AG09309 (cell line): Measurements from ENCODE around the gene PGC.

Experiments used
- DNase-seq: peaks from one replicate; pipeline ENCODE4 v3.0.0-alpha.2; 2010; ENCODE audit warnings: low read depth
- H3K4me3 ChIP-seq: 2 replicates; pipeline ENCODE4 v1.5.1; 2011; ENCODE audit warnings: mild to moderate bottlenecking, low read depth, low read length, moderate library complexity; ENCODE audit not compliant: control insufficient read depth
- TF ChIP-seq, protein P1 (sequence below): IDR thresholded peaks from 2 replicates; pipeline ENCODE4 v1.5.1; 2011; ENCODE audit warnings: mild to moderate bottlenecking, low read depth, low read length, inconsistent platforms; ENCODE audit not compliant: insufficient read depth, control insufficient read depth; ENCODE audit errors: missing control alignments

PGC gene

DNA sequence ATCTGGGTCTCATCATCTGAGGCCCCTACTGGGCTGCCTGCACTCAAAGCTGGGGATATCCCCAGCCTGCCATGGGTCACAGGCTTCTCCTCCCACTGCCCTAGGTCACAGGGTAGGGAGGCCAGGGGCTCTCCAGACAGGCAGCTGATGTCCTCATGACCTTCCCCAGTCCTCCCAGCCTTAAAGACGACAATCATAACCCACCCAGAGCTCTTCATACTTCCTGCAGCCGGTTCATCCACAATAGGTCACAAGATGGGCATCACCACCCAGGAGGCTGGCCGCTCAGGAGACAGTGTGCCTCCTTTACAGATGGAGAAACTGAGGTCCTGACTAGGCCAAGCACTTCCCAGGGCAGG is 27.0 kb downstream of the PGC start:
- TF ChIP-seq, protein P1, sequence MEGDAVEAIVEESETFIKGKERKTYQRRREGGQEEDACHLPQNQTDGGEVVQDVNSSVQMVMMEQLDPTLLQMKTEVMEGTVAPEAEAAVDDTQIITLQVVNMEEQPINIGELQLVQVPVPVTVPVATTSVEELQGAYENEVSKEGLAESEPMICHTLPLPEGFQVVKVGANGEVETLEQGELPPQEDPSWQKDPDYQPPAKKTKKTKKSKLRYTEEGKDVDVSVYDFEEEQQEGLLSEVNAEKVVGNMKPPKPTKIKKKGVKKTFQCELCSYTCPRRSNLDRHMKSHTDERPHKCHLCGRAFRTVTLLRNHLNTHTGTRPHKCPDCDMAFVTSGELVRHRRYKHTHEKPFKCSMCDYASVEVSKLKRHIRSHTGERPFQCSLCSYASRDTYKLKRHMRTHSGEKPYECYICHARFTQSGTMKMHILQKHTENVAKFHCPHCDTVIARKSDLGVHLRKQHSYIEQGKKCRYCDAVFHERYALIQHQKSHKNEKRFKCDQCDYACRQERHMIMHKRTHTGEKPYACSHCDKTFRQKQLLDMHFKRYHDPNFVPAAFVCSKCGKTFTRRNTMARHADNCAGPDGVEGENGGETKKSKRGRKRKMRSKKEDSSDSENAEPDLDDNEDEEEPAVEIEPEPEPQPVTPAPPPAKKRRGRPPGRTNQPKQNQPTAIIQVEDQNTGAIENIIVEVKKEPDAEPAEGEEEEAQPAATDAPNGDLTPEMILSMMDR = no peak
- H3K4me3 ChIP-seq = no peak overlapping the region
- DNase-seq = no peak

DNA sequence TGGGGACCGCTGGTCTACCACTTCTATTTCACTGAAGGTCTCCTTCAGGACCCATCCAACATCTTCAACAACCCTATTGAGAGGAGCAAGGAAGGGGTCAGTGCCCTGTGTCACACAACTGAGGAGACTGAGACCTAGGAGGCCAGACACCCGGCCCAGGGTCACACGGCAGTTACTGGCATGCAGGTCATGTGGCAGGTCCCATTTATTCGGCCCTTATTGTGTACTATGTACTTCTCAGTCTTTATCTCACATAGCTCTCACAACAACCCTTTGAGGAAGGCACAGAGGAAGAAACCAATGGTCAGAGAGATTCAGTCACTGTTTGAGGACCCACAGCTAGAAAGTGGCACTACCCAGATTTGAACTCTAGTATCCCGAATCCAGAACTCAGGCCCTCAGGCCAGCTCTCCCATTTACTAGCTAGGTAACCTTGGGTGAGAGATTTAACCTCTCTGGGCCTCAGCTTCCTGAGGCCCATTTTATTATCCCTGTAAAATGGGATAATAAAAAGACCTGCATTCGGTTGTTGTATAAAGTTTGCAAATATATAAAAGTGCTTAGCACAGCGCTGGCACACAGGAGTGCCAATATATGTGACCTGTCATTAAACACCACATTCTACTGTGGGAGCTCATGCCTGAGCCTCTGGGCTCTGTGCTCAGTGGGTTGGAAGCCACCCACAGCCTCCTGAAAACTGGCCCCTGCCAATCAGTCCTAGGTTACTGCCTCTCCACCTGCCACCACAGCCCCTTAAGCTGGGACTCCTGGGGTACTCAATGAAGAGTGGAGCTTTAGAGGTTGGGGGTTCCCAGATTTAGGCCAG is 27.5 kb downstream of the PGC start:
- TF ChIP-seq, protein P1 = no peak
- no peak for DNase-seq
- H3K4me3 ChIP-seq = no peak overlapping the region

DNA sequence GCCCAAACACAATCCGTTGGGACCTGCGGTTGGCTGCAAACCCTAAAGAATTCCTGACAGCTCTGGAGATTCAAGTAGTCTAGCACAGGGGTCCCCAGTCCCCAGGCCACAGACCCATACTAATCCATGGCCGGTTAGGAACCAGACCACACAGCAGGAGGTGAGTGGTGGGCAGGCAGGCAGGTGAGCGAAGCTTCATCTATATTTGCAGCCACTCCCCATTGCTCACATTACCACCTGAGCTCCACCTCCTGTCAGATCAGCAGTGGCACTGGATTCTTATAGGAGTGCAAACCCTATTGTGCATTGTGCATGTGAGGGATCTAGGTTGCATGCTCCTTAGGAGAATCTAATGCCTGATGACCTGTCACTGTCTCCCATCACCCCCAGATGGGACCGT is 28.4 kb downstream of the PGC start:
- TF ChIP-seq, protein P1 = no peak
- no peak for DNase-seq
- no peak overlapping the region for H3K4me3 ChIP-seq

DNA sequence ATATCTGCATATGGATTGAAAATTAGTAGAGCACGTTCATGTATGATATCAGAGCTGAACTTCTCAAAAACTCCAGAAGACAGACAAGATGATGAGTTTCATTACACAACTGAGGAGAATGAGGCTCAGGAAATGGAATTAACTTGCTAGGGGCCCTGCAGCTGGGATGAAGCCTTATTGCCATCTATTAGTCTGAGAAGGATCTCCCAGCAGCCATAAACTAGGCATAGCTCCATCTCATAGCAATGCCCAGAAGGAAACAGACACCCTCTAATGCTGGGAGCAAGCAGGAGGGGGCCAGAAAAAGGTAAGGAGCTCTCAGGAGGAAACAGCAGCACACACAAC is 29.8 kb downstream of the PGC start:
- DNase-seq = no peak
- TF ChIP-seq, protein P1 = no peak
- no peak overlapping the region for H3K4me3 ChIP-seq

DNA sequence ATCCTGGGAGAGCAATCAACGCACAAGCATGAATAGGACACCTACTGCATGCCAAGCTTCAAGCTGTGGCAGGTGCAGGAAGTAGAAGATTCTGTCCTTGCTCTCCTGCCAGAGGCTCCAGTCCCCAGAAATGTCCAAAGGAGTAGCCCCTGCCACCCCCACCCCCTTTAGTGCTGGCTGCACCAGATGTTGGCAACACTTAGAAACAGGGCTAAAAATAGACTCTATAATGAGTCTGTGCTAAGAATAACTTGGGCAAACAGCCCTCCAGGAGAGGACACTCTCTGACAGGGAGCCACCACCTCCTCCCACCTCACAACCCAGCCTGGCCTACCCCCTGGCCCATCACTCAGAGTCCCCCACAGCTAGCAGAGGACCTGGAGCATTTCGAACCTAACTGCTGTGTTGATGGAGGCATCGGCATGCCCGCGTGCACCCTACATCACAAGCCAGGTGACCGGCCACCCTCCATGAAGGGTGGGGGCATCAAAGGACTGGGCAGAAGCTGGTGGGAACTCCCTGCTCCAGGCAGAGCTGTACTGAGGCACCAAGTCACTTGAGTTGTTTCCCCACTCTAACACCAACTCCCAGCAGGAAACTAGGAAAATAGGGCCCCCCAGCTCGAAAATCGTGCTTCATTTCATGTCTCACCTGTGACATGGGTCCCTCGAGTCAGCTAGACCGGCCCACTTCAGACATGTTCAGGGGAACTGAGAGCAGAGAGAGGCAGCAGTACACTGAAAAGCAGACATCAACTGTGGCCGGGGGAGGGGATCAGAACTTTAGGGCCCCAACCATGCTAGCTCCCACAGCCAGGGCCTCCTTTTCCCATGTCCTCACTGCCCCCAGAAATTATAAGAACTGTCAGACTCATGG is 30.4 kb downstream of the PGC start:
- DNase-seq = no peak
- H3K4me3 ChIP-seq = no peak overlapping the region
- TF ChIP-seq, protein P1 = no peak

DNA sequence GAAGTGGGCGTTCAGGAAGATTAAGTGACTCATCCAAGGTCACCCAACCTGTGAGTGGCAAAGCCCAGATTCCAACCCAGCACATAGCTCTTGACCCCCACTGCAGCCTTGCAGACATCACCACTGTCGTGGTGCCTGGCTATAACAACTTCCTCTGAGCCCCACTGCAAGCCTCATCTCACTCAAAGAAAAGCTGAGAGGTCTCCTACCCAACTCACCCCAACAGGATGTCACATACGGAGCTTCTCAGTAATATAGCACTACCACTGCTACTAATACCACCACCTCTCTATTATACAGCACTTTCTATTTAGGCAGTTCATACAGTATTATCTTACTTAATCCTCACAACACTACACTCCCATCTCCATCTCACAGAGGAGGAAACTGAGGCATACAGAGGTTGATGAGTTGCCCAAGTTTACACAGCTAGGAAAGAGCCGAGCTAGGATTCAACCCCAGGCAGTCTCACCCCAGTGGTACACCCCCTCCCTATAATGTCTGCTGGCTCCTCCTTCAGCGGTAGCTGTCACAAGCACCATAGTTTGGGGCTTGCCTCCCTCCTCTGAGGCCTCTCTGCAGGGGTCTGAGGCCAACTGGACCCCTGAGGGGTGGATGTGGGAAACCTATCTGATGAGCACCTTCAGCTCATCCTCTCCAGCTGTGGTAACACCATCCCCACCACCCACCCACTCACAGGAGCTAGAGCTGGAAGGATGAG is 31.2 kb downstream of the PGC start:
- DNase-seq = no peak
- H3K4me3 ChIP-seq = no peak overlapping the region
- TF ChIP-seq, protein P1 = no peak
